Activated CD8-positive, alpha-beta T cell treated with anti-CD3 and anti-CD28 coated beads for 36 hours (primary cell): ENCODE data around the gene FAM72B. TPM values are rescaled to one million over a fixed set of nuclear protein-coding genes. Genes with fewer than 3 reads are reported as not detected.
"Not testable (repeated sequence)": the region's sequence is repeated elsewhere in the genome, so short reads cannot be mapped to it uniquely, and the experiment has no call there.

Source experiments
- ATAC-seq: fragments of 200-7000 bp; cut with Tn5 transposase; one replicate; pipeline ENCODE4 v1.10.0; 2021; ENCODE audit warnings: mild to moderate bottlenecking, moderate library complexity
- CTCF ChIA-PET: fragments of 350-600 bp; sonication (Branson Sonifier 250); formaldehyde crosslinking; loops from one replicate; lab custom pipeline; 2021; ENCODE audit warnings: antibody characterized with exemption; lab: Charles Lee
- POLR2A ChIA-PET: fragments of 350-600 bp; sonication (Branson Sonifier 250); formaldehyde crosslinking; loops from one replicate; lab custom pipeline; 2021; ENCODE audit warnings: antibody characterized with exemption; lab: Charles Lee
- DNase-seq: peaks from one replicate; pipeline ENCODE4 v3.0.0-alpha.2; 2020
- H3K27ac Mint-ChIP-seq: one replicate; pipeline ENCODE4 v1.8.0; 2021; ENCODE audit warnings: mild to moderate bottlenecking, mixed read lengths
- H3K27me3 Mint-ChIP-seq: one replicate; pipeline ENCODE4 v1.8.0; 2021; ENCODE audit warnings: mixed read lengths
- H3K36me3 Mint-ChIP-seq: one replicate; pipeline ENCODE4 v1.8.0; 2021; ENCODE audit warnings: low read depth, mixed read lengths
- H3K4me1 Mint-ChIP-seq: one replicate; pipeline ENCODE4 v1.8.0; 2021; ENCODE audit warnings: low read depth, mixed read lengths
- H3K4me3 Mint-ChIP-seq: one replicate; pipeline ENCODE4 v1.8.0; 2021; ENCODE audit warnings: mild to moderate bottlenecking, moderate library complexity, mixed read lengths
- H3K9me3 Mint-ChIP-seq: one replicate; pipeline ENCODE4 v1.8.0; 2021; ENCODE audit warnings: mixed read lengths
- intact Hi-C: fragments of 100-400 bp; cut with micrococcal nuclease; formaldehyde crosslinking; loops from one replicate; pipeline ENCODE4 v1.10.0; 2022
- total RNA-seq, 2 experiments: library from RNA; stranded (reverse); gene quantifications; one replicate each; pipeline ENCODE4 v1.2.3, GENCODE V29; 2021

FAM72B gene
- total RNA-seq, 2 experiments from 2014 or later = 28.6 to 32.1 TPM

DNA sequence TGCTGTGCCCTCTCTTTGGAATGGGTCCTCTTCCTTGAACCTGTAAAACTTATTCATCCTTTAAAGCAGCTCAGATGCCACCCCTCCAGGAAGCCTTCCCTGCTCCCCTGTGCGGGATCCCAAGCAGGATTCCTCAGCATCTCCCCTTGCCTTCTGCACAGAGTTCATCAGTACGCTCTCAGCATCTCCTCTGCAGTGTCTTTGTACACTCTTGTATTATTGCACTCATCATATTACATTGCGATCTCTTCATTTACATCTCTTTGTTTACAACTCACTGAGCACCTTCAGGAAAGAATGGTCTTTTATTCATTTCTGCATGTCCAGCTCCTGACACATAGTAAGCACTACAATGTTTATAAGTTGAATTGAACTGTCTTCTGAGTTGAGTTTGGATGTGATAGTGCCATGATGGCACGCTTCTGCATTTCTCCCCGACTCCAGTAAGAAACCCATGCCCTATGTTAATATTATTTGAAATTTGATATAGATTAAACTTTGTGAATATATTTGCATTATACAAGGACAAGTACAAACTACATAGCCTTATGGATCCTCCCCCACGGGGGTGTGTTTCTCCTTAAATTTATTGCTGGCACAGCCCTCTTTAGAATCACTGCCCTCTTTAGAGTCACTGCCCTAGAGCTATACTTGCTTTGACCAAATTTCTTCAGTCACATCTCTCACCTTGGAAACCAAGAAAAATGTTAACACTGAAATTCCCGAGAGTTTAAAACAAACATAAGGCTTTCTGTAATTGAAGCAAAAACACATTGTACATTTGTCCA lies 13.1 kb upstream of the FAM72B start:
- intact Hi-C loops, CTCF ChIA-PET, H3K27me3 Mint-ChIP-seq, H3K27ac Mint-ChIP-seq, H3K9me3 Mint-ChIP-seq, H3K36me3 Mint-ChIP-seq, DNase-seq, H3K4me1 Mint-ChIP-seq, H3K4me3 Mint-ChIP-seq, ATAC-seq, POLR2A ChIA-PET: not testable (repeated sequence)

DNA sequence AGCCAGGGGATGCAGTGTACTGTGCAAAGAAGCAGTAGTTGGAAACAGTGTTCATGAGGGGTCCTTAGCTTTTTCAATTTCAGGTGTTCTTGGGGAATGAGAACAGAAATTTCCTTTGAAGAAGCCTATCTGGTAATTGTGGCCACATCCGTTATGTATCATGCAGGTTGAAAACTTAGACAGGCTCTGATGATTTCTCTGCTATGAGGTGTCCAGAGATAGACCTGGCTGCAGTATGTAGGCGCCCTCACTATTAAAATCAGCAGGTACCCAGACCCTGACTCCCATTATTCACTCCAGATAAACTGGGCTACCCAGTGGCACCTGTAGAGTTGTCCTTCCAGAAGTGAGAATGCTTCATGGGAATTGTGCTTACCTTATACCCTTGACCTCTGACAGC lies 8.4 kb upstream of the FAM72B start:
- H3K27ac Mint-ChIP-seq, CTCF ChIA-PET, H3K4me3 Mint-ChIP-seq, DNase-seq, ATAC-seq, H3K36me3 Mint-ChIP-seq, POLR2A ChIA-PET, H3K27me3 Mint-ChIP-seq, H3K9me3 Mint-ChIP-seq, intact Hi-C loops, H3K4me1 Mint-ChIP-seq: not testable (repeated sequence)

DNA sequence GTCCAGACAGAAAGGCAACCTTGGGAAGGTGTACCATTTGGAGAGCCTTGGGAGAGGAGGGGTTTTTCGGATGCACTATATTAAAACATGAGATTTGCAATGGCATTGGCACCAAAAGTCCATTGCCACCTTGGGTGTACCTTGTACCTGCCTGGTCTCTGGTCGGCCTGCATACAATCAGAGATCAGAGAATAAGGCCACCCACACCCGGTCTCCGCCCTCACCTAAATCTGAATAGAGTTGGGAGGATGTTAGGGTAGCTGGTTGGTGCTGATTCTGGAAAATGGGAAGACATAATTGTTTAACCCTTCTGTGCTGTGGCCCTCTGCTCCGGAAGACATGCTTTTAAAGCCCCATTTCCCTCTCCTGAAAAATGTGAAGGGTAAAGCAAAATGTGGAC lies 3.8 kb upstream of the FAM72B start:
- H3K27ac Mint-ChIP-seq, ATAC-seq, H3K4me1 Mint-ChIP-seq, DNase-seq, H3K9me3 Mint-ChIP-seq, H3K36me3 Mint-ChIP-seq, CTCF ChIA-PET, H3K27me3 Mint-ChIP-seq, H3K4me3 Mint-ChIP-seq, POLR2A ChIA-PET, intact Hi-C loops: not testable (repeated sequence)

DNA sequence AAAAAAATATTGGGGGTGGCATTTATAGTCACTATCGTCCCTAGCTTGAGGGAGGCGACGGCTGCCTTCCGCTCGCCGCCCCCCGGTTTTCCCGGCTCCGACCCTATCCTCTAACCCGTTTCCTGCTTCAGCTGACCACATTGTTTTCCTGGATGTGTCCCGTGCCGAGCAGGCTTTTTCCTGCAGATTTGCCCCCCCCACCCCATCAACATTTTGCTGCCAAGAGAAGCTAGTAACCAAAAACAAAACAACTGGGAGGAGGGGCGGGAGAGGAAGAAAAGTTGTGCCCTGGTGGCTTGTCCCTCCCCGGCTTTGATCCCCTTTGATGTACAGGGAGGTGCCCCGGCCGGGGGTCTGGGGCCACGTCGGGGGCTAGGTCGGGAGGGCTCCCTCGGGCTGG lies 2.1 kb upstream of the FAM72B start:
- H3K4me1 Mint-ChIP-seq, H3K9me3 Mint-ChIP-seq, DNase-seq, ATAC-seq, POLR2A ChIA-PET, H3K27me3 Mint-ChIP-seq, CTCF ChIA-PET, H3K36me3 Mint-ChIP-seq, intact Hi-C loops, H3K4me3 Mint-ChIP-seq, H3K27ac Mint-ChIP-seq: not testable (repeated sequence)

- H3K9me3 Mint-ChIP-seq, H3K36me3 Mint-ChIP-seq, CTCF ChIA-PET, DNase-seq, H3K4me1 Mint-ChIP-seq, intact Hi-C loops, H3K27ac Mint-ChIP-seq, POLR2A ChIA-PET, H3K27me3 Mint-ChIP-seq: not testable (repeated sequence)
- H3K4me3 Mint-ChIP-seq = peak overlapping the region; percentile 81
- peak; percentile 1 for ATAC-seq
Measured at GRCh38 chr1:121185140-121185708, 1.1 kb upstream of the FAM72B start.

DNA sequence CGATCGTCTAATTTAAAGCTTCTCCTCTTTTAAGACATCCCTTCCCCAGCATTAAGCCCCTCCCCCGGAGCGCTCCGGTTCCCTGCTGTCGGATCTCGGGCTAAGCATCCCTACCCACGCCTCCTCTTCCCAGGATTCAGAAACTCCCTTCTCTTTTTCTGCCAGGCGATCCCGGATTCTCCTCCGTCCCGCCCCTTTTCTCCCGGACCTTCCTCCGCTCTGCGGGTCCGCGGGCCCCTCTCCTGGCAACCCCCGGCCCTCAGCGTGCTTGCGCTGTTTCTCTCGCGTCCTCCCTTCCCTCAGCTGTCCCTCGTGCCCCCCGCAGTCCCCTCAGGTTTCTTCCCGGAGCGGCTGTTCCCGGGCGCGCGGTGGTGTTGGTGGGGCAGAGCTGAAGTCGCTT lies 273 bp downstream of the FAM72B start:
- DNase-seq = peak; percentile 4
- CTCF ChIA-PET, H3K27me3 Mint-ChIP-seq, ATAC-seq, H3K27ac Mint-ChIP-seq, H3K36me3 Mint-ChIP-seq, H3K9me3 Mint-ChIP-seq, POLR2A ChIA-PET, H3K4me1 Mint-ChIP-seq, intact Hi-C loops: not testable (repeated sequence)
- peak overlapping the region; percentile 50 for H3K4me3 Mint-ChIP-seq

GRCh38 chr1:121178197-121178596 lies 5.9 kb downstream of the FAM72B start:
- H3K27ac Mint-ChIP-seq, intact Hi-C loops, H3K27me3 Mint-ChIP-seq, CTCF ChIA-PET, H3K36me3 Mint-ChIP-seq, H3K4me3 Mint-ChIP-seq, H3K4me1 Mint-ChIP-seq, POLR2A ChIA-PET, H3K9me3 Mint-ChIP-seq, ATAC-seq, DNase-seq: not testable (repeated sequence)

DNA sequence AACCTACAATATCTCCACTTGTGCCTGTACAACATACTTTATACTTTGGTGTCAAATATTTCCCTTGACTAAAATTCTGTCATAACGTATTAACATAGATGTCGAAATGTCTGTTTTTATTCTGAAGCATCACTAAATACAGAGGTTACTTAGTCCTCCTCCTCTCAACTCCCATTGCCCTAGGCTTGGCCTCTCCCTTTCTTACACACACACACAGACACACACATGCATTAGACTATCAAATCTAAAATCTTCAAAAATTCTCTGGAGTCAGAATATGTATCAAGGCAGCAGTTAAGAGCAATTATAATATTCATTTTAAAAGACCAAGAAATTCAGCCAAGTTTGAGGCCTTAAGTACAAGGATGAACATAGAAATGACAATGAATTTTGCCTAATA lies 7.5 kb downstream of the FAM72B start:
- intact Hi-C loops, CTCF ChIA-PET, H3K4me1 Mint-ChIP-seq, DNase-seq, H3K36me3 Mint-ChIP-seq, H3K27me3 Mint-ChIP-seq, ATAC-seq, H3K27ac Mint-ChIP-seq, H3K9me3 Mint-ChIP-seq, H3K4me3 Mint-ChIP-seq, POLR2A ChIA-PET: not testable (repeated sequence)

DNA sequence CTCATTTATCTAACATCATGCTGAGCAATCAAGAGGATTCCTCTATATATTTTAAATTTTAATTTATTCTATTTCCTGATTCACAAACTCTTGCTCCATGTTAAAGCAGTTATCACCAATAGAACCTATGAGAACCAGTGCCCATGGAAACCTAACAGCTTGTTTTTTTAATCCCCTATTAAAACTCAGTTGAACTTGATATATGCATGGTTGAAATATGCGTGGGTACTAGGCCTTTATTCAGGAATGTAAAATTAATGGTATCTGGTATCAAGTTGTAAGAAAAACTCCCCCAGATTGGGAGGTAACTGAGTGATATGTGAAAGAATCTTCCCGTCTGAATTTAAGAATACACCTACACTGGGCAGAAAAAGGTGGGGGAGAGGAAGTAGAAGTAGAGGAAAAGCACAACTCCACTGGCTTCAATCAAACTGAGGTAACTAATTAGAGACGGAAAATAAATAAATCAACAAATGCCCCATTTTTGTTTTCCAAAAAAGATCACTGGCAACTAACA lies 15.9 kb downstream of the FAM72B start:
- H3K4me3 Mint-ChIP-seq, H3K9me3 Mint-ChIP-seq, H3K4me1 Mint-ChIP-seq, H3K27ac Mint-ChIP-seq, intact Hi-C loops, H3K36me3 Mint-ChIP-seq, POLR2A ChIA-PET, CTCF ChIA-PET, H3K27me3 Mint-ChIP-seq, ATAC-seq, DNase-seq: not testable (repeated sequence)

- H3K4me1 Mint-ChIP-seq, H3K4me3 Mint-ChIP-seq, ATAC-seq, H3K9me3 Mint-ChIP-seq, intact Hi-C loops, H3K36me3 Mint-ChIP-seq, POLR2A ChIA-PET, H3K27me3 Mint-ChIP-seq, CTCF ChIA-PET, H3K27ac Mint-ChIP-seq, DNase-seq: not testable (repeated sequence)
Measured at GRCh38 chr1:121167225-121167738, 16.9 kb downstream of the FAM72B start.

GRCh38 chr1:121165296-121165695 lies 18.8 kb downstream of the FAM72B start:
- H3K9me3 Mint-ChIP-seq, H3K4me1 Mint-ChIP-seq, H3K36me3 Mint-ChIP-seq, CTCF ChIA-PET, ATAC-seq, H3K27me3 Mint-ChIP-seq, DNase-seq, POLR2A ChIA-PET, H3K4me3 Mint-ChIP-seq, H3K27ac Mint-ChIP-seq, intact Hi-C loops: not testable (repeated sequence)
